ENCODE results near the gene HSDL1. TPM values are rescaled to one million over a fixed set of nuclear protein-coding genes. Genes with fewer than 3 reads are reported as not detected.

Gene HSDL1
- total and polyA plus RNA-seq, 2 of the 4 experiments (the other 2 are of a cell fraction), result 11.6 to 18.3 TPM

- no peak overlapping the region for H4K5ac ChIP-seq (ENCODE audit: low read depth, low read length)
- no peaks in the 10 kb centered on the region for H3K9me3 ChIP-seq (ENCODE audit: control insufficient read depth, insufficient read depth, low read length)
- no peak overlapping the region for H3K14ac ChIP-seq (replicated peaks; ENCODE audit: low read depth, low read length)
- no peak overlapping the region for H2BK5ac ChIP-seq (ENCODE audit: low read depth, low read length, poor library complexity, severe bottlenecking)
- no peak overlapping the region for H2AFZ ChIP-seq (replicated peaks; ENCODE audit: low read length, poor library complexity)
- H3K56ac ChIP-seq (ENCODE audit: extremely low read depth, insufficient read depth, low read length), result no peak overlapping the region
- ATAC-seq (ENCODE audit: low read depth) (no peak), DNase-seq (no peak)
- H3K79me1 ChIP-seq (ENCODE audit: low read depth in 1 of 2, low read length in 2 of 2), result peaks cover 7 to 17% of the 10 kb centered on the region in 2 experiments; a peak in 3 of 4 replicates
- peaks cover 12% of the 10 kb centered on the region for H3K36me3 ChIP-seq (ENCODE audit: control insufficient read depth, insufficient read depth, low read length)
- H3K9me1 ChIP-seq (ENCODE audit: insufficient read depth, low read length), result peaks cover 5% of the 10 kb centered on the region; the same call in 1 of the 2 replicates
- H2BK20ac ChIP-seq (ENCODE audit: low read depth, low read length), result no peak overlapping the region
- 0 out of 2 replicates have a peak, but pooled peaks cover 2% of the 10 kb centered on the region for H4K20me1 ChIP-seq (ENCODE audit: insufficient read depth, low read length)
- BruUV-seq (replicated peaks), result no TSS peak
- no peak overlapping the region for H4K8ac ChIP-seq (ENCODE audit: low read depth in 2 of 2, low read length in 2 of 2)
- H4K91ac ChIP-seq (ENCODE audit: insufficient read depth, low read depth, low read length), result no peak overlapping the region
- in situ Hi-C loops (cut with MboI; ENCODE audit: low sequenced_read_pairs), result no loop called here
- H3K4me1 ChIP-seq (ENCODE audit: control insufficient read depth, insufficient read depth, low read length), result peaks cover 2% of the 10 kb centered on the region; the same call in 1 of the 2 replicates
- dilution Hi-C loops (cut with HindIII; ENCODE audit: low sequenced_read_pairs, unreplicated experiment), result no loop called here
- H3K9ac ChIP-seq (ENCODE audit: low read depth, low read length), result no peak overlapping the region
- H3K23ac ChIP-seq (ENCODE audit: low read depth, low read length), result no peak overlapping the region
- TF ChIP-seq FOS (IDR thresholded peaks at IDR 0.05; ENCODE audit: low read depth, low read length) (no peak), SMC3 (IDR thresholded peaks at IDR 0.05; ENCODE audit: low read depth, low read length) (no peak), RCOR1 (IDR thresholded peaks at IDR 0.05; ENCODE audit: insufficient replicate concordance, low read length) (no peak), ELK1 (IDR thresholded peaks at IDR 0.05; ENCODE audit: borderline replicate concordance, low read depth, low read length) (no peak)
- TF ChIP-seq, protein P1, sequence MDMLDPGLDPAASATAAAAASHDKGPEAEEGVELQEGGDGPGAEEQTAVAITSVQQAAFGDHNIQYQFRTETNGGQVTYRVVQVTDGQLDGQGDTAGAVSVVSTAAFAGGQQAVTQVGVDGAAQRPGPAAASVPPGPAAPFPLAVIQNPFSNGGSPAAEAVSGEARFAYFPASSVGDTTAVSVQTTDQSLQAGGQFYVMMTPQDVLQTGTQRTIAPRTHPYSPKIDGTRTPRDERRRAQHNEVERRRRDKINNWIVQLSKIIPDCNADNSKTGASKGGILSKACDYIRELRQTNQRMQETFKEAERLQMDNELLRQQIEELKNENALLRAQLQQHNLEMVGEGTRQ (IDR thresholded peaks at IDR 0.05; ENCODE audit: low read depth, low read length), result no peak
- intact Hi-C loops (cut with micrococcal nuclease), result no loop called here
- no peak overlapping the region for H2BK15ac ChIP-seq (ENCODE audit: low read depth, low read length)
- ChIA-PET CTCF (no interaction called here), POLR2A (ENCODE audit: unreplicated experiment) (no interaction called here)
- H3K4me3 ChIP-seq (ENCODE audit: insufficient read depth, low read depth, low read length), result no peak overlapping the region
- H3K4me2 ChIP-seq (ENCODE audit: low read depth, low read length), result no peak overlapping the region
- no peaks in the 10 kb centered on the region for H3K27me3 ChIP-seq (ENCODE audit: control insufficient read depth, insufficient read depth, low read length)
- no peak overlapping the region for H3K27ac ChIP-seq (ENCODE audit: insufficient read depth, low read length)
- H2AK9ac ChIP-seq (replicated peaks; ENCODE audit: low read depth, low read length, poor library complexity), result no peak overlapping the region
- H2BK120ac ChIP-seq (ENCODE audit: low read depth, low read length), result no peak overlapping the region
- H3K18ac ChIP-seq (ENCODE audit: low read depth, low read length), result no peak overlapping the region
- WGBS, 2 experiments (ENCODE audit: extremely low coverage in 2 of 2, insufficient read length in 1 of 2), result 100% methylated on average over 2 of the region's 5 CpGs; no CpG with 5 or more reads in 1 of the 2 experiments
- no peak overlapping the region for H2AK5ac ChIP-seq (ENCODE audit: low read depth, low read length)
- no peak overlapping the region for H3K4ac ChIP-seq (ENCODE audit: low read depth, low read length)
Observed at GRCh38 chr16:84131117-84131516, 13.9 kb downstream of the HSDL1 start.
